Liver (tissue), 9 donors: ENCODE results near the gene TNFSF15. TPM values are rescaled to one million over a fixed set of nuclear protein-coding genes. Genes with fewer than 3 reads are reported as not detected.

ENCODE experiments used
- DNase-seq: peaks from one replicate; pipeline ENCODE4 v3.0.0-alpha.2; 2017; ENCODE audit warnings: low spot score
- H3K27ac ChIP-seq, 2 donors: one replicate each; pipeline ENCODE4 v1.7.0; 2013; ENCODE audit warnings: inconsistent platforms in 2 of 2, low read length in 2 of 2, control low read depth in 1 of 2, low read depth in 1 of 2, mild to moderate bottlenecking in 1 of 2
- H3K27me3 ChIP-seq, 4 donors: one replicate each; pipeline versions ENCODE4 v1.6.1 to v1.7.0; 2013; ENCODE audit warnings: low read length in 3 of 4, inconsistent platforms in 1 of 4, mild to moderate bottlenecking in 1 of 4, moderate library complexity in 1 of 4; ENCODE audit not compliant: control insufficient read depth in 4 of 4, insufficient read depth in 4 of 4
- H3K36me3 ChIP-seq, 4 donors: one replicate each; pipeline versions ENCODE4 v1.6.1 to v1.7.0; 2013; ENCODE audit warnings: low read length in 3 of 4, mild to moderate bottlenecking in 3 of 4, low read depth in 1 of 4, moderate library complexity in 1 of 4; ENCODE audit not compliant: control insufficient read depth in 4 of 4, insufficient read depth in 3 of 4
- H3K4me1 ChIP-seq, 4 donors: one replicate each; pipeline versions ENCODE4 v1.6.1 to v1.7.0; 2013; ENCODE audit warnings: low read length in 3 of 4, mild to moderate bottlenecking in 3 of 4, moderate library complexity in 1 of 4; ENCODE audit not compliant: control insufficient read depth in 4 of 4, insufficient read depth in 4 of 4
- H3K4me3 ChIP-seq, 3 donors: one replicate each; pipeline versions ENCODE4 v1.6.1 to v1.7.0; 2013; ENCODE audit warnings: low read length in 3 of 3, control low read depth in 1 of 3, low read depth in 1 of 3, mild to moderate bottlenecking in 1 of 3
- H3K9ac ChIP-seq, 2 donors: one replicate each; pipeline ENCODE4 v1.7.0; 2013; ENCODE audit warnings: low read length in 2 of 2, mild to moderate bottlenecking in 2 of 2, moderate library complexity in 2 of 2, control low read depth in 1 of 2, low read depth in 1 of 2
- H3K9me3 ChIP-seq, 4 donors: one replicate each; pipeline versions ENCODE4 v1.6.1 to v1.7.0; 2013; ENCODE audit warnings: low read length in 3 of 4; ENCODE audit not compliant: control insufficient read depth in 4 of 4
- ATF3 ChIP-seq: IDR thresholded peaks from 2 replicates; pipeline ENCODE4 v1.6.1; 2016; ENCODE audit warnings: antibody characterized with exemption
- CTCF ChIP-seq: fragments of 150-350 bp; IDR thresholded peaks from 2 replicates; pipeline ENCODE4 v1.5.1; 2017; ENCODE audit warnings: improper control_type of control experiment, low read depth, low read length; ENCODE audit not compliant: missing input control
- EGR1 ChIP-seq, 2 donors: IDR thresholded peaks; 2 replicates each; pipeline ENCODE4 v1.6.1; 2016 to 2018; ENCODE audit warnings: antibody characterized with exemption in 2 of 2, low read depth in 2 of 2
- FOXA1 ChIP-seq: IDR thresholded peaks from 2 replicates; pipeline ENCODE4 v1.6.1; 2016; ENCODE audit warnings: antibody characterized with exemption
- FOXA2 ChIP-seq: IDR thresholded peaks from 2 replicates; pipeline ENCODE4 v1.6.1; 2016; ENCODE audit warnings: antibody characterized with exemption
- GABPA ChIP-seq, 2 donors: IDR thresholded peaks in 1 of 2; conservative IDR thresholded peaks in 1 of 2; 2 replicates each; pipeline ENCODE4 v1.6.1; 2016; ENCODE audit warnings: antibody characterized with exemption in 2 of 2, mild to moderate bottlenecking in 1 of 2, moderate library complexity in 1 of 2
- HNF4A ChIP-seq, 2 donors: conservative IDR thresholded peaks; 2 replicates each; pipeline ENCODE4 v1.6.1; 2016; ENCODE audit warnings: antibody characterized with exemption in 2 of 2, mild to moderate bottlenecking in 2 of 2
- HNF4G ChIP-seq: IDR thresholded peaks from 2 replicates; pipeline ENCODE4 v1.6.1; 2016; ENCODE audit warnings: antibody characterized with exemption
- JUND ChIP-seq, 2 donors: IDR thresholded peaks; 2 replicates each; pipeline ENCODE4 v1.6.1; 2016; ENCODE audit warnings: antibody characterized with exemption in 2 of 2
- MAX ChIP-seq: IDR thresholded peaks from 2 replicates; pipeline ENCODE4 v1.6.1; 2016; ENCODE audit warnings: antibody characterized with exemption
- NR2F2 ChIP-seq: IDR thresholded peaks from 2 replicates; pipeline ENCODE4 v1.6.1; 2016; ENCODE audit warnings: antibody characterized with exemption
- RAD21 ChIP-seq, 2 donors: IDR thresholded peaks; 2 replicates each; pipeline ENCODE4 v1.6.1; 2016; ENCODE audit warnings: antibody characterized with exemption in 2 of 2, mild to moderate bottlenecking in 2 of 2
- REST ChIP-seq: IDR thresholded peaks from 2 replicates; pipeline ENCODE4 v1.6.1; 2016; ENCODE audit warnings: antibody characterized with exemption, mild to moderate bottlenecking
- RXRA ChIP-seq, 2 donors: IDR thresholded peaks; 2 replicates each; pipeline ENCODE4 v1.6.1; 2017 to 2018; ENCODE audit warnings: antibody characterized with exemption in 2 of 2, mild to moderate bottlenecking in 1 of 2
- SP1 ChIP-seq: IDR thresholded peaks from 2 replicates; pipeline ENCODE4 v1.6.1; 2018; ENCODE audit warnings: antibody characterized with exemption, mild to moderate bottlenecking
- TAF1 ChIP-seq: conservative IDR thresholded peaks from 2 replicates; pipeline ENCODE4 v1.6.1; 2016; ENCODE audit warnings: antibody characterized with exemption, mild to moderate bottlenecking
- YY1 ChIP-seq: IDR thresholded peaks from 2 replicates; pipeline ENCODE4 v1.6.1; 2016; ENCODE audit warnings: antibody characterized with exemption, mild to moderate bottlenecking
- ZBTB33 ChIP-seq: IDR thresholded peaks from 2 replicates; pipeline ENCODE4 v1.6.1; 2016; ENCODE audit warnings: antibody characterized with exemption
- WGBS: extraction: QIAGEN DNeasy Blood & Tissue Kit; methylation state at CpG from one replicate; pipeline ENCODE4 v1.1.7; 2013; 5-methylcytosine and 5-hydroxymethylcytosine counted together
- polyA plus RNA-seq, 2 donors: library from polyadenylated mRNA; stranded (reverse) in 1 of 2; unstranded in 1 of 2; fragments of 200-250 nt in 1 of 2; fragments of >200 nt in 1 of 2; fragmentation: Nextera tagmentation in 1 of 2; extraction: Ambion mirVana in 1 of 2; gene quantifications; one replicate each; pipeline versions ENCODE4 v1.2.1 to v1.2.3, GENCODE V29; 2013 to 2015
- total RNA-seq, 2 donors: library from RNA; depleted of rRNA; stranded (reverse); fragments of >200 nt; gene quantifications; one replicate each; pipeline ENCODE4 v1.2.3, GENCODE V29; 2014
- donor health status: healthy.
- donor health status: healthy.
- donor health status: healthy.
- donor health status: healthy.
- donor health status: healthy.

Gene TNFSF15
- total and polyA plus RNA-seq, 4 donors = 0.01 to 0.42 (median 0.08) TPM; not detected in 1

- Histone ChIP-seq H3K27ac (no peak overlapping the region), H3K9ac (no peak overlapping the region), H3K4me1 (no peaks in the 10 kb centered on the region), H3K27me3 (no peaks in the 10 kb centered on the region), H3K9me3 (no peaks in the 10 kb centered on the region), H3K4me3 (no peak overlapping the region), H3K36me3 (no peaks in the 10 kb centered on the region)
- no peak for TF ChIP-seq GABPA (IDR thresholded peaks at IDR 0.05 in 1 of 2, conservative IDR thresholded peaks at IDR 0.05 in 1 of 2)
- no peak for TF ChIP-seq RAD21 (IDR thresholded peaks at IDR 0.05)
- TF ChIP-seq FOXA1 = no peak
- no peak for TF ChIP-seq RXRA (IDR thresholded peaks at IDR 0.05)
- TF ChIP-seq MAX = no peak
- no peak for TF ChIP-seq YY1
- no peak for TF ChIP-seq REST
- no peak for TF ChIP-seq FOXA2
- TF ChIP-seq HNF4G = no peak
- no peak for TF ChIP-seq SP1
- TF ChIP-seq HNF4A (conservative IDR thresholded peaks at IDR 0.05) = no peak
- no peak for TF ChIP-seq ZBTB33
- TF ChIP-seq JUND (IDR thresholded peaks at IDR 0.05) = no peak
- TF ChIP-seq EGR1 (IDR thresholded peaks at IDR 0.05; ENCODE audit: low read depth in 2 of 2) = no peak
- no peak for TF ChIP-seq CTCF
- no peak for TF ChIP-seq TAF1
- no peak for DNase-seq
- WGBS = 91% methylated on average over 3 of the region's 3 CpGs
These were observed 38.9 kb upstream of the TNFSF15 start for GRCh38 chr9:114844766-114845165.

- Histone ChIP-seq H3K27ac (no peak overlapping the region), H3K9ac (no peak overlapping the region), H3K4me3 (no peak overlapping the region), H3K9me3 (peaks cover 0 to 1% (median 0%) of the 10 kb centered on the region in 4 donors), H3K36me3 (no peaks in the 10 kb centered on the region), H3K4me1 (no peaks in the 10 kb centered on the region), H3K27me3 (no peaks in the 10 kb centered on the region)
- no peak for DNase-seq
- TF ChIP-seq MAX (no peak), NR2F2 (no peak), HNF4G (no peak), SP1 (no peak), RAD21 (IDR thresholded peaks at IDR 0.05) (no peak), FOXA2 (no peak), ATF3 (no peak), HNF4A (conservative IDR thresholded peaks at IDR 0.05) (no peak), RXRA (IDR thresholded peaks at IDR 0.05) (no peak), ZBTB33 (no peak), JUND (IDR thresholded peaks at IDR 0.05) (no peak), TAF1 (no peak), EGR1 (IDR thresholded peaks at IDR 0.05; ENCODE audit: low read depth in 2 of 2) (no peak), CTCF (no peak)
These were observed 32.1 kb upstream of the TNFSF15 start for GRCh38 chr9:114837923-114838322.
